Astrocyte (in vitro differentiated cells and primary cell): Measurements from ENCODE around the gene TTK.

Experiments
- EZH2 ChIP-seq: IDR thresholded peaks from 2 replicates; pipeline ENCODE4 v1.6.1; 2012; ENCODE audit warnings: mild to moderate bottlenecking, low read length, inconsistent platforms; ENCODE audit not compliant: insufficient read depth
- TF ChIP-seq, protein P1 (sequence below): IDR thresholded peaks from 2 replicates; pipeline ENCODE4 v1.5.1; 2011; ENCODE audit warnings: low read depth, mild to moderate bottlenecking, inconsistent platforms, low read length, moderate library complexity; ENCODE audit not compliant: insufficient read depth

DNA sequence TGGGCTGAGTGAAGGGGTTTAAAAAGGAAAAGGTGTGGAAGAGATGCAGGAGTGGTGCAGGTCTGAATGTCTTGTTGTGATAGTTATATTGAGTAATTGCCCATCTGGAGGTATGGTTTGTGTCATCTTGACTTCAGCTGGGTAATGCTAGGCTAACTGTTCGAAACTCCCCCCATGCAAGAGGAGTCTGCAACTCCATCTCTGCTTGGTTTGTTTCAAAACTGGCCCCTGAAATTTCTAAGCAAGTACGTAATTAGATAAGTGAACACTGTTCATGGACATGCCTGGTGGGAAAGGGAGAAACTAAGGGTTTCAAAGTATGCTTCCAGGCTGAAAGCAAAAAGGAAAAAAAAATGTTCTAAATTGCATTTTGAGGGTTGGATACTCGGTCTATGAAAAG is 17.1 kb downstream of the TTK start:
- TF ChIP-seq, protein P1, sequence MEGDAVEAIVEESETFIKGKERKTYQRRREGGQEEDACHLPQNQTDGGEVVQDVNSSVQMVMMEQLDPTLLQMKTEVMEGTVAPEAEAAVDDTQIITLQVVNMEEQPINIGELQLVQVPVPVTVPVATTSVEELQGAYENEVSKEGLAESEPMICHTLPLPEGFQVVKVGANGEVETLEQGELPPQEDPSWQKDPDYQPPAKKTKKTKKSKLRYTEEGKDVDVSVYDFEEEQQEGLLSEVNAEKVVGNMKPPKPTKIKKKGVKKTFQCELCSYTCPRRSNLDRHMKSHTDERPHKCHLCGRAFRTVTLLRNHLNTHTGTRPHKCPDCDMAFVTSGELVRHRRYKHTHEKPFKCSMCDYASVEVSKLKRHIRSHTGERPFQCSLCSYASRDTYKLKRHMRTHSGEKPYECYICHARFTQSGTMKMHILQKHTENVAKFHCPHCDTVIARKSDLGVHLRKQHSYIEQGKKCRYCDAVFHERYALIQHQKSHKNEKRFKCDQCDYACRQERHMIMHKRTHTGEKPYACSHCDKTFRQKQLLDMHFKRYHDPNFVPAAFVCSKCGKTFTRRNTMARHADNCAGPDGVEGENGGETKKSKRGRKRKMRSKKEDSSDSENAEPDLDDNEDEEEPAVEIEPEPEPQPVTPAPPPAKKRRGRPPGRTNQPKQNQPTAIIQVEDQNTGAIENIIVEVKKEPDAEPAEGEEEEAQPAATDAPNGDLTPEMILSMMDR: no peak
- TF ChIP-seq EZH2: no peak
